HFF-Myc (cell line): ENCODE results near the gene INAFM2.

Experiments
- DNase-seq: peaks from one replicate; pipeline ENCODE4 v3.0.0-alpha.2; 2011; ENCODE audit warnings: low read depth; ENCODE audit errors: extremely low read depth
- H3K4me3 ChIP-seq: replicated peaks from 2 replicates; pipeline ENCODE4 v1.5.1; 2011; ENCODE audit warnings: low read depth, mild to moderate bottlenecking, control low read depth, low read length
- TF ChIP-seq, protein P1 (sequence below): IDR thresholded peaks from 2 replicates; pipeline ENCODE4 v1.5.1; 2012; ENCODE audit warnings: mild to moderate bottlenecking, low read depth, low read length, control low read depth; ENCODE audit errors: missing control alignments

INAFM2 gene

GRCh38 chr15:40331637-40332036 is 8.1 kb downstream of the INAFM2 start:
- no peak for DNase-seq
- H3K4me3 ChIP-seq = no peak overlapping the region
- TF ChIP-seq, protein P1, sequence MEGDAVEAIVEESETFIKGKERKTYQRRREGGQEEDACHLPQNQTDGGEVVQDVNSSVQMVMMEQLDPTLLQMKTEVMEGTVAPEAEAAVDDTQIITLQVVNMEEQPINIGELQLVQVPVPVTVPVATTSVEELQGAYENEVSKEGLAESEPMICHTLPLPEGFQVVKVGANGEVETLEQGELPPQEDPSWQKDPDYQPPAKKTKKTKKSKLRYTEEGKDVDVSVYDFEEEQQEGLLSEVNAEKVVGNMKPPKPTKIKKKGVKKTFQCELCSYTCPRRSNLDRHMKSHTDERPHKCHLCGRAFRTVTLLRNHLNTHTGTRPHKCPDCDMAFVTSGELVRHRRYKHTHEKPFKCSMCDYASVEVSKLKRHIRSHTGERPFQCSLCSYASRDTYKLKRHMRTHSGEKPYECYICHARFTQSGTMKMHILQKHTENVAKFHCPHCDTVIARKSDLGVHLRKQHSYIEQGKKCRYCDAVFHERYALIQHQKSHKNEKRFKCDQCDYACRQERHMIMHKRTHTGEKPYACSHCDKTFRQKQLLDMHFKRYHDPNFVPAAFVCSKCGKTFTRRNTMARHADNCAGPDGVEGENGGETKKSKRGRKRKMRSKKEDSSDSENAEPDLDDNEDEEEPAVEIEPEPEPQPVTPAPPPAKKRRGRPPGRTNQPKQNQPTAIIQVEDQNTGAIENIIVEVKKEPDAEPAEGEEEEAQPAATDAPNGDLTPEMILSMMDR = no peak

GRCh38 chr15:40332113-40332781 is 8.8 kb downstream of the INAFM2 start:
- H3K4me3 ChIP-seq = no peak overlapping the region
- TF ChIP-seq, protein P1 = no peak
- no peak for DNase-seq

GRCh38 chr15:40333922-40334492 is 10.5 kb downstream of the INAFM2 start:
- DNase-seq = no peak
- no peak overlapping the region for H3K4me3 ChIP-seq

DNA sequence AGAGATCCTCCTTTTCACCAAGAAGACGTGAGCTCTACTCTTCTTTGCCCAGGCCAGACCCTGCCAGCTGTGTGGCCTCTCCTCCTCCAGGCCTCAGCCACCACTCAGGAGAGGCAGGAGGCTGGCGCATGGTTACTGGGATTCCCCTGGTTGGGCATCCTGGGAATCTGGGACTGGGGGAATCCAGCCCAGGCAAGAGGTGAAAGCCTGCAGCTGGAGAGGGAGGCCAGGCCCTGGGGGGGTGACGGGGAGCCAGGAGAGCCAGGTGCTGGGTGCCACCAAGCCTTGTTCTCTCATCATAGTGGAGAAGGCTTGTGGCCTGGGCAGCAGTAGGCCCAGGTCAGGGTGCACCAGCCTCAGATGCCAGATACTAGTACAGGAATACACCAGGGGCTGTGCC is 11.0 kb downstream of the INAFM2 start:
- TF ChIP-seq, protein P1 = no peak
- no peak for DNase-seq
- no peak overlapping the region for H3K4me3 ChIP-seq

More at GRCh38 chr15:40333922-40334492, 10.5 kb downstream of the INAFM2 start:
- TF ChIP-seq, protein P1 = no peak

DNA sequence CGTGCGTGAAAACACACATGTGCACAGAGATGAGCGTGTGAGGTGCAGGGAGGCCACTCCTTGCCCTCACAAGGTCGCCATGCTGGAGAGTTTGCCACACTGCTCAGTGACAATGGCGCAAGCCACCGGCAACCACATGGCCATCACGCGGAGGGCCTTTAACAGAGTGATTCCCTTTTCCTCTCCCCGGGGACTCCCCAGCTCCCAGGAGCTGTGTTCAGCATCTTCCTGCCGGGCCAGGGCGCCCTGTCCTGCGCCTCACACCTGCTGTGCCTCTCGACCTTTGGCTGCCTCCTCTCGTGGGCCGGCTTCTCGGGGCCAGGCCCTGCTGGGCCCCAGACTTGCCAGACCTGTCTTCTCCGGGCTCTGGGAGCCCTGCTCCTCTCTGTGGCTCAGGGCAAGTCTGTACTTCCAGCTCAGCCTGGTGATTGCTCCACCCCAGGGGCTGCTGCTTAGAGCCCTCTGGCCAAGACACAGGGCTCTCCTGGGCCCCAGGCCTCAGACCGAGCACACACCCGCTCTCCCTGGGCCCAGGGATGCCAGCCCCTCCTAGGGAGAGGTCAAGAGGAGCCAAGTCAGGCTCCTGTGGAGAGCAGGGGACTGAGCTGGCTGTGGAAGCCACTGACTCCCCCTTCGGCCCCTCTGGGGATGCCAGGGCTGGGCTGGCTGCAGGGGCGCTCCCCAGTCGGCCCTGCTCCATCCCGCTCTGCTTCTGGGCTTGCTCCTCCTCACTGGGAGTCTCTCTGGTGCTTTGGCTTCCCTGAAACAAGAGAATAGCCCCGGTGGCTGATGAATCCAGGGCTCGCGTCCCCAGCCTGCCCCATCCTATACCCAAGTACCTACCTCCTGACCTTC is 11.7 kb downstream of the INAFM2 start:
- no peak overlapping the region for H3K4me3 ChIP-seq
- no peak for DNase-seq
- TF ChIP-seq, protein P1 = no peak

DNA sequence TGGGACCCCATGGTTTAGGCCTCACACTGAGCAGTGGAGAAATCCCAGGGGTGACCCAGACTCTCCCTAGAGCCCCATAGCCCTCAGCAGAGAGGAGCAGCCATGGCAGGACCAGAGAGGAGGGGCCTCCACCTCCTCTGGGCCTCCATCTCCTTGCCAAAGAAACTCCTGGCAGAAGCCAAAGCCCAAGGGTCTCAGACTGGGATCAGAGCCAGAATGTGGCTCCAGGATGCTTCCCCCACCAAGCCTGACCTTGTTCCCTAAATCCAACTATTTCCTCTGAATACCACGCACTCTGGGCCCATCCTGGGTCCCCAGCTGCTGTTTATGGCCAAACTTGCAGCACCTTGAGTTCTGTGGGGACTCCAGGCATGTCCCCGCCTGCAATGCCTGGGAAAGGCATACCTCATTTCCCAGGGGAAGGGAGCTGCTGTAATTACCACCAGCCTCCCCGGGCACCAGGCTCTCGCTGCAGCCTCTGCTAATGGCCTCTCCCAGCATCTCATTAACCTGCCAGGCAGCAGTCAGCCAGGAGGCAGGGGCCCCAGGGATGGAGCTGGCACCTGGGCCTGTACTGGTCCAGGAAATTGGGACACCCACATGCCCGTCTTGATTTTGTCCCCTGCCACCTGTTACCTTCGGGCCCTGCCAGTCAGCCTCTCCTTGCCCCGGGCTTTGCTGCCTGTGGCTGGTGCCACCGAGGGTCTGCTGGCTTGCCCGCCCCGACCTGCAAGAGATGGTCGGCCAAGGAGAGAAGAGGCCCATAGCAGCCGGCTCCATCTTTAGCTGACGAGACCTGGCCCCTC is 12.6 kb downstream of the INAFM2 start:
- TF ChIP-seq, protein P1 = no peak
- H3K4me3 ChIP-seq = no peak overlapping the region
- no peak for DNase-seq
